GM23248 (cell line): ENCODE results near the gene ITGA1.

Source experiments
- EZH2 ChIP-seq: fragments of 200-600 bp; sonication (generic); IDR thresholded peaks from 2 replicates; pipeline ENCODE4 v1.6.1; 2018; ENCODE audit warnings: antibody characterized with exemption, mild to moderate bottlenecking; ENCODE audit not compliant: insufficient read depth, poor library complexity, severe bottlenecking
- EZH2phosphoT487 ChIP-seq: fragments of 200-600 bp; sonication (generic); IDR thresholded peaks from 2 replicates; pipeline ENCODE4 v1.6.1; 2018; ENCODE audit warnings: antibody characterized with exemption, moderate library complexity, mild to moderate bottlenecking, low read depth; ENCODE audit not compliant: insufficient read depth

GRCh38 chr5:52738095-52738506 is 49.6 kb upstream of the ITGA1 start:
- no peak for TF ChIP-seq EZH2
- TF ChIP-seq EZH2phosphoT487, result no peak
